CD4-positive, alpha-beta T cell treated with Interleukin-10 for 1 hour (primary cell): ENCODE data around the gene CD2BP2.
"Not testable (repeated sequence)": the region's sequence is repeated elsewhere in the genome, so short reads cannot be mapped to it uniquely, and the experiment has no call there.

Experiments used
- DNase-seq: peaks from one replicate; pipeline ENCODE4 v3.0.0-alpha.2; 2020

CD2BP2 gene

DNA sequence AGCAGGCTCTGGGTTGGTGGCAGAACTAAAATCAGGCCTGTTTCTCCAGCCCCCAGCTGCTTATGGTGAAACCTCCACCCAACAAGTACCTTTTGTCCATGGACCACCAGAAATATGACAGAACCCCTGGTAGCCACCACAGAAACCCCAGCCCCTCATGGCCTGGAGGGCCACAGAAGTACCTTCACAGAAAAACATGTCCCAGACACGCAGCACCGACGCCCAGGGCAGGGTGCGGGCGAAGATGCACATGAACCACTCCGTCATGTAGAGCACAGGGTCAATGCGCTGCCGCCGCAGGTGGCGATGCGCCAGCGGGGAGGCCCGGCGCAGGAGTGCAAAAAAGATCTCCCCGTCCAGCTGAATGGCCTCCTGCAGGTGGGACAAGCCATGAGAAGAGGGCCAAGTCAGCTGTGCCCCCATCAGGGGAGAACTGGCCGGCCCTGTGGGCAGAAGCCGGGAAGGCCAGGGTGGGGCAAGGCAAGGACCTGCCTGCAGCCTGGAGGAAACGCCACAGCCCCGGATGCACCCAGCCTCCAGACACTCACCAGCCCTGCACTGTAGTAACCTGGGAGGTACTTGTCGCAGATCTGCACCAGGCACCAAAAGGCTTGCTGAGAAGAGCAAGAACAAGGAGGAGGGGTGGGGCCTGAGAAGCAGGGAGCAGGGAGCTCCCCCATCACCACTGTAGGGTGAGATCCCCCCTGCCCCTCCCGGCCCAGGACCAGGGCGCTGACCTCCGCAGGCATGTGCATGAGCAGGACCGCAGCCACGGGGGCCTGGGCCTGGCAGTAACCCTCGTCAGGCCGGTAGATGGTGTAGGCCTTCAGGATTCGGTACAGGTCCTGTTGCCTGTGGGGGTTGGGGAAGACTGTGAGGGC is 4.1 kb upstream of the CD2BP2 start:
- no peak for DNase-seq

DNA sequence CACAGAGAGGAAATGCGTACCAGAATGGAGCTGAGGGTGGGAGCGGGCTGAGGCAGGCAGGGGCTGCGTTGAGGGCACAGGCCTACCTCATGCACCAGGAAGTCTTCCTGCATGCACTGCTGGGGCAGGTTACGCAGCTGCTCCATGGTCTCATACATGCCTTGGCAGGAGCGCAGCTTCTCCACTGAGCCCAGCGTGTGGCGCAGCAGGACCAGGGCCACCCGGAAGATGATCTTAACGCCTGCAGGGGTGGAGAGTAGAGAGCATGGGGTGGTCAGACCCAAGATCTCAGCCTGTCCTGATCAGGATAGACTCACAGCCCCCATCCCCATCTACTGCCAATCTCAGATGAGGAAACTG is 3.4 kb upstream of the CD2BP2 start:
- no peak for DNase-seq

DNA sequence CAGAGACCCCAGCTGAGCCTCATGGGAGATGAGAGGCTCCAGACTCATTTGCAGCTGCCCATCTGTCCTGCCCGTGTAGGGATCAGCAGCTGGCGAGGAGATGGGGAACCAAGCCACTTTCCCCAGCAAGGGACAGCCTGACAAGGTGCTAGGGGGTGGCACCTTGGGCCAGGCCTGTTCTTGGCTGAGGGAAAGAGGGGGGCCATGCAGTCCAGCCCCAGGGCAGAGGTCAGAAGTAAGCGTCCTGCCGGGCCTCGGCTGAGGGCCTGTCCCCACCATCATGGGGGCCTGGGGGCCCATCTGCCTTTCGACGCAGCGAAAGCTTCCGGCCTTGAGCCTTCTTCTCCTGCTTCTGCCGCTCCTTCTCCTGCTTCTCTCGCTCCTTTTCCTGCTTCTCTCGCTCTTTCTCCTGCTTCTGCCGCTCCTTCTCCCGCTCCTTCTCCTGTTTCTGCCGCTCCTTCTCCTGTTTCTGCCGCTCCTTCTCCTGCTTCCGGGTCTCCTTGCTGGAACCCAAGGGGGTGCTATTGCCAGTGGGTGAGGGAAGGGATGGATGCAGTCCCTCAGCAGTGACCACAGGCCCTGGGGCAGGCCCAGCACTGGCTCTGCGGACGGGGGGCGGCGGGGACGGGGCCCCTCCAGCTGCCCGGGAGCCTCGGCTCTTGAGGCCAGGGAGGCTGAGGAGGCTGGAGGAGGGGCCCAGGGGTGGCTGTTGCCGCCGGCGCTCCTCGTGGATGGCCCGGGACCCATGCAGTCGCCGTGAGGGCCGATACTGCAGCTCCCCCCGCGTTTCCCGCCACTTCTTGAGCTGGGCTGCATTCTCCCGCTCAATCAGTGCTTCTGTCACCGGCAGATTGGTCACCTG is 2.8 kb upstream of the CD2BP2 start:
- DNase-seq: no peak

DNA sequence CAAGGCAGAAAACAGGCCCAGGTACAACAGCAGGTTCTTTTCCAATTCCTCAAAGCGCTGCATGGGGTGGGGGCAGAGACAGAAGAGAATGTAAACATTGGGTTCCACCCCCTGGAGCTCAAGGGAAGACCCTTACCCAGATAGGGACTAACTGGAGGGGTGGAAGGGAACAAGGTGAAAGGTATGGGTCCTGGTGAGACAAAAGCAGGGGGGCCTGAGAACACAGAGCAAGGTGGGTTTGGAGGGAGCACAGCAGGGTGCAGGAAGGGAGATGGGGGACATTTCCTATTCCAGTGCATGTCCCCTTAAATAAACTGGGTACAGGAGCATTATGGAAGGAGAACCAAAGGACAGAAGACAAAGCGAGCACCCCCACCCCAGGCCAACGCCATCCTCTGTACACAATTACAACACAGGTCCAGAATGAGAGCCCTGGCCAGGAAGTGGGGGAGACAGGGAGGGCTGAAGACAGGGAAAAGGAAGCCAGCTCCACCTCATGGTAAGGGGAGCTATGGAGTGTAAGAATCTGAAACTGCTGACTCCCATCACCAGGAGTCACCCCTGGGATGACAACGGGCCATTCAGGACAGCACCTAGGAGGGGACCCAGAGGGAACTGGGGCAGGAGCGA is 2.1 kb upstream of the CD2BP2 start:
- DNase-seq: no peak

DNA sequence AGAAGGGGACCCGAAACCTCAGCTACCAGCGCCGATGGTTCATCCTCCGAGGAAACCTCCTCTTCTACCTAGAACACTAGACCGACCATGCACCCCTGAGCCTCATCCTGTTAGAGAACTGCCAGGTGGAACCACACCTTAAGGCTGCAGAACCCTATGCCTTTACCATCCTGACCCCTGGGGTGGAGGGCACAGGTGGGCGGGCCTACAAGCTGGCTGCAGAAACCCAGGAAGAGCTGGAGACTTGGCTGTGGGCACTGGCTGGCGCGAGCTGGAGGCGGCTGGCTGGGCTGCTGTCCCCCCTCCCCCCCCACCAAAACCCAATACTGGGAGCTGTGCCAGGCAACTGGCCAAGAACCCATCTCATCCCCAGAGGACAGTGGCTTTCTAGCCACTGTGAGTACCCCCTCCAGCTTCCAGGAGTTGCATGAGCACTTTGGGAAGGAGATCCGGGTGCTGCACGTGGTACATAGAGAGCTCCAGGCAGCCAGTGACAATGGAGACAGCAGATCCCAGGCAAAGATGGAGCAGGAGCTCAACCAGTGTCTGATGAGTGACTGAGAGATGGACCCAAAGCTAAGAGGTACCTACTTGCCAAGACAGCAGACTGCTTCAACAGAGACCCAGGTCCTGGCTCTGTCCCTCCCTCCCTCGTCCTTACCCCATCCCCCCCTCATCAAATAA is 1.4 kb upstream of the CD2BP2 start:
- DNase-seq: no peak

DNA sequence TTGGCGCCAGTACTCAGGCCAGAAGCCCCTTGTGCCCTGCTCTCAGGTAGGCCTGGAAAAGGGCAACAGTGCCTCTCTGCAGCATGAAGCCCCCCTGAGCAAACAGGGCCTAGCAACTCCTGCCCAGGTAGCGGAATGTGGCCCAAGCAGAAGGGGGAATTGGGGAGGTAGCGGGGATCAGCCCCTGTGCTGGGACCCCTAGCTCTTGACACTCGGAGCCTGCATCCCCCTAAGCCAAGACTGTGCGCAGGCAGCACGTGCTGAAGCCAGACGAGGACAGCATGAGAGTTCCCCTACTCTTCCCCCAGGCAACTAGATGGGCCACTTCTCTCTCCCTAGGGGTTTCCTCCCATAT is 823 bp upstream of the CD2BP2 start:
- DNase-seq: no peak

DNA sequence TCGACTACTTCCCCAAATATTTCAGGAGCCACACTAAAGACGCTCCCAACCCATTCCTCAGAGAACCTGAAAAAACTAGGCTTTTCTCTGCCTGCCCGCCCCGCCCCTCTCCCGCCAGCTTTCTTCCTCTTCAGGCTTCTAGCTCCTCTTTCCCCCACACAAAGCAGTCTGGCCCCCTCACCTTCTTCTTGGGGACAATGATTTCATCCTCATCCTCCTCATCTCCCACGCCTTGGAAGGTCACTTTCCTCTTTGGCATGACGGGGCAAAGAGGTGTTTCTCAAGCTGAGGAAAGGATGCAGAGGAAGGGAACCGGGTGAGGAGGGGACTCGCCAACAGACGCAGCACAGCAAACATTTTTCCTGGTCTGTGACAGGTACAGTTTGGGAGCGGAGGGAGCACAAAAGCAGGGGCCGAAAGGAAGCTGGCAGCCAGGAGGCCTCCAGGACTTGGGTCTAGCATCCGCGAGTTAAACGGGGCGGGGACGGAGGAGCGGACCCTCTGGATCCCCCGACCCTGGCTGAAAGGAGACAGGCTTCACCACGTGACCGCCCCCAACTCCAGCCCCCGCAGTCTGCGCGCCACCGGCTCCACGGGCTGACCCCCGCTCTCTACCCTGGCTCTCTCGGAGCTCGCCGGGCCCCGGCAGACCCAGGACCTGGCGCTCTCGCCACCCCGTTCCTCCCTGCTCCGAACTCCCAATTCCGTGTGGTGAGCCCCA is 525 bp downstream of the CD2BP2 start:
- no peak for DNase-seq

DNA sequence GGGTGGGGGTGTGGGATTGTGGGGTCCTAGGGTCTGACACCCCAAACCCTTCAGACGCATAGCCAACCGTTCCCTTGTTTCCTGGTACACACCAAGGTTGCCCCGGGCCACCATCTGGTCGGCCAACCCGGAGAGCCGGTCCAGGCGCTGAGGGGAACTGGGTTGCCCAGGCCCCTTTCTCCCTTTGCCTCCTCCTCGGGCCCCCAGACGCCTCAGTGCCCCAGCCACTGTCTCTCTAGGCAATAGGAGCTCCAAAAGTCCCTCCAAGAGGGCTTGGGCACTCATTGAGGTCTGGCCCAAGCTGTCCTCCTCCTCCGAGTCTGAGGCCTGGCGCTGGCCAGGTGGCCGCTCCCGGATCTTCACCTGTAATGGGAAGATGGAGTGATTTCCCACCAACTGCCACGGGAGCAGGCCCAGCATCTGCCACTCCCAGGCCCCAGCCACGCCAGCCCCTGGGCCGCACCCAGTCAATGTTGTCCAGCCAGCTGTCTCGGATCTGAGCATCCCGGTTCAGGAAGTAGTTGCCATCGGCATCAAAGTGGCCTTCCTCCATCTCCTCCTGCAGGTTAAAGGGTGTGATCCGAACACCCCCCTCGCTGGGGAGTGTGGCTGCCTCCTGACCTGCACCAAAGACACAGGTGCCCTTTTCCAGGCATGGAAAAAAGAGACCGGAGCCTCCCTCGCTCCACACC is 1.5 kb downstream of the CD2BP2 start:
- DNase-seq: no peak

DNA sequence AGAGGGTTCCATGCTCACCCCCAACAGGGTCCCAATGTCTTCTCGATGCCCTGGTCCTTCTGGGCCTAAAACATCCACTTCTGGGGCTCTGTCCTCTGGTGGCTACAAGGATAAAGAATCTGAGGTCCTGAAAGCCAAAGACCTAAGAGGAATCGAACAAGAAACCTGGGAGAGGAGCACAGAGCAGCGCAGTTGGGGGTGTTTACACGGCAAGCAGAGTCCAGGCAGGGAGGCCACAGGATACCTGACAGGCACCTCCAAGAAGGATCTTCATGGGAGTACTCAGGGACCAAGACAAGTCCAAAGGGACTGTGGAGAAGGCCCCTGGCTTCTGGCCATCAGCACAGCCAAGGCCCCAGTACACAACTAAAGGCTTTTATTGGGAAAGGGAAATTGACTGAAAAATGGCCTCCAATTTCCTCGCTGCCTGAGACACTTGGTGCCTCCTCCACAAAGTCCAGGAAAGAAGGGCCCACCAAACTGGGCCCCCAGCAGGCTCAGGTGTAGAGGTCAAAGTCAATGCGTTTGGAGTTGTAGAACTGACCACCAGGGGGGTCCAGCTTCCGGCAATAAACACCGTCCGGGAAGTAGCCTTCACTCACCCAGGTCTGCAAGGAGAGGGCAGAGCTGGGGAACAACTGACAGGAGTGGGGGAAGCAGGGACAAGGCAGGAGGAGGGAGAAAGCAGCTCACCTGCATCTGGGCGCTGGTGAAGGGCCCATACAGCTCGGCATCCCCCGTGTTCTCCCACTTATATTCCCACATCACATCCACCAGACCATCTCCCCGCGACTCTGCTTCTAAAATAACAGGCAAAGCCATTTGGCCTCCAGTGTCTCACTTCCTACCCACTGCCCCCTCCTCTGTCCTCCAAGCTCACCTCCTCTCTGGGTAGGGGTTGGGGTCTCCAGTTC is 2.4 kb downstream of the CD2BP2 start:
- DNase-seq: no peak

DNA sequence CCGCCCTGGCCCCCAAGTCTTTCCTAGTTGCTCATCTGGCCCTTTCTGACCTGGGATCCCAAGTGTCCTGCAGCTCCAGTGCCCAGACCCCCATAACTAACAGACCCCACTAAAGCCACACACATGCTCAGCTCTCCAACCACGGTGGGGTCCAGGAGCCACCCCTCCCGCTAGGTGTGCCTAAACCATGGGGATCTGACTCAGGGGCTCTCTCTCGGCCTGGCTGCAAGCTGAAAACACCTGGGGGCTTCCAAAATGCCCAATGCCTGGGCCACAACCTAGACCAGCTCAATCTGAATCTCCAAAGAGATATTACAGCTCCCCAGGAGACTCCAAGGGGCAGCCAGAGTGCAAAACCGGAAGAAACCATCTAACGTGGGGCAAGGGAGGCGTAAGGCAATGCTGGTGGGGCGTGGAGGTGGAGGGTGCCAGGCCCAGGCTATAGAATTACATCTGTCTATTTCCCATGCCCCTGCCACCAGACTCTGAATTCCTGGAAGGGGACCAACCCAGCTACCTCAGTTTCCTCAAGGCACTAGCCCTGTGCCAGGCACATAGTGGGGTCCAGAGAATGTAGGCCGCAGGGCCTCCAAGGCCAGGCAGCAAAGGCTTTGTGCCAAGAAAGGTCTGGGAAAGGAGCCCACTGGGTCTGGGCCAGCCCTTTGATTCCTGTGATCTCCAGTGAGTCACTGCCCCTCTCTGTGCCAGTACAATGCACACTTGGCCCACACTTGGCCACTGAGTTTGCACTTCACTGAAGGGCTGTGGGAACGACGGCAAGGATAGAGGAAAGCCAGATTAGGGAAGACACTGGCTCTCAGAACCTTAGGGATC is 3.3 kb downstream of the CD2BP2 start:
- DNase-seq: no peak

DNA sequence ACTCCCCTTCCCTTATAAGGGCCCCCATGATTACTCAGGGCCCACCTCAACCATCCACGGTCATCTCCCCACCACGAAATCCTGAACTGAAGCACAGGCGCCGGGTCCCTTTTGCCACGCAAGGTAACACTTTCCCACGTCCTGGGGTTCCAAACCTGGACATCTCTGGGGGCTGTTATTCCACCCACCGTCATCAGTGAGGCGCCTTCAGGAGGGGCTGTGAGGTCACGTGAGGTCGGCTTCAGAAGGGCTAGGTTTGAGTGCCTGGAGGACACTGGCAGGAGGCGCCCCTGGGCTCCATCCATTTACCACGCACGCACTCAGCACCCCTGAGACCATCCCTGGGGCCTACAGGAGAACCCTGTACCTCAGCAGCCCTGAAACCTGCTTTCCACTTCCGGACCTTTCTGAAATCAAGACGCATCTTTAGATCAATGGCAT is 4.1 kb downstream of the CD2BP2 start:
- no peak for DNase-seq

DNA sequence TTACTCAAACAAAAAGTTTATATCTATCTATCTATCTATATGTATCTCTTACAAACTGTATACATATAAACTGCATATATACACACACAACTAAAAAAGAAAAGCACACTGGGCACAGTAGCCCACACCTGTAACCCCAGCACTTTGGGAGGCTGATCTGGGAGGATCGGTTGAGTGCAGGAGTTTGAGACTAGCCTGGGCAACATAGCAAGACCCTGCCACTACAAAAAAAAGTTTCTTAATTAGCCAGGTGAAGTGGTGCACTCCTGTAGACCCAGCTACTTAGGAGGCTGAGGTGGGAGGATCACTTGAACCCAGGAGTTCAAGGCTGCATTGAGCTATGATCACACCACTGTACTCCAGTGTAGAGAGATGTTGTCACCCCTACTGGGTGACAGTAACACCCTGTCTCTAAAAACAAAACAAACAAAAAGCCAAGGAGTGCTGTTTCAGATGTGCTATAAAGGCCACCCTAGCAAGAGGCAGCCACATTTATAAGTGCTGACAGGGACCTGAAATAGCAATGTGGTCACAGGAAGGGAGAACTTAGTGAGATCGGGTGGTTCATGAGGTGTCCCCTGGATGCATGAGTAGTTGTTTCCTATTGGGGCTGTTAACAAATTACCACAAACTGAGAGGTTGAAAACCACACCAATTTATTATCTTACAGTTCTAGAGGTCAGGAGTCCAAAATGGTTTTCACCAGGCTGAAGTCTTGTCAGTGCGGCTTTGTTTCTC is 4.8 kb downstream of the CD2BP2 start:
- peak; percentile 42 for DNase-seq

DNA sequence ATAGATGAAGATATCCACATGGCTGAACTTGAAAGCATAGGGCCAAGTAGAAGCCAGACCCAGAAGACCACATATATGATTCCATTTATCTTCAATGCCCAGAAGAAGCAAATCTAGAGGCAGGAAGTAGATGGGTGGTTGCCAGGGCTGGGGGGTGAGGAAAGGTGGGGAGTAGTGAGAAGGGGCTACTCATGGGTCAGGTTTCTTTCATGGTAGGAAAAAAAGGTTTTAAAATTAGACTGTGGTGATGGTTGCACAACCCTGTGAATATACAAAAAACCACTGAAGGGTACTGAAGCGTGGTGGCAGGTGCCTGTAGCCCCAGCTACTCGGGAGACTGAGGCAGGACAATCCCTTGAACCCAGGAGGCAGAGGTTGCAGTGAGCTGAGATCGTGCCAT is 5.4 kb downstream of the CD2BP2 start:
- no peak for DNase-seq

DNA sequence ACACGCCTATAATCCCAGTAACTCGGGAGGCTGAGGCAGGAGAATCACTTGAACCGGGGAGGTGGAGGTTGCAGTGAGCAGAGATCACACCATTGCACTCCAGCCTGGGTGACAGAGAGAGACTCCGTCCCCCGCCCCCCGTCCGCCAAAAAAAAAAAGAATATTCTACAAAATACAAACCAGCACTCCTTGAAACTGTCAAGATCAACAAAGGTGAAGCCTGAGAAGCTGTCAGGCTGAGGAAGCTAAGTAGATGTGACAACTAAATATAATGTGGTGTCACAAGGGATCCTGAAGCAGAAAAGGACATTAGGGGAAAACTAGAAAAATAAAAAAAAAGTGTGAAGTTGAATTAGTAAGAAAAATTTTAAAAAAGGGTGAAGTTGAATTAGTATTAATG is 6.2 kb downstream of the CD2BP2 start:
- DNase-seq: no peak

DNA sequence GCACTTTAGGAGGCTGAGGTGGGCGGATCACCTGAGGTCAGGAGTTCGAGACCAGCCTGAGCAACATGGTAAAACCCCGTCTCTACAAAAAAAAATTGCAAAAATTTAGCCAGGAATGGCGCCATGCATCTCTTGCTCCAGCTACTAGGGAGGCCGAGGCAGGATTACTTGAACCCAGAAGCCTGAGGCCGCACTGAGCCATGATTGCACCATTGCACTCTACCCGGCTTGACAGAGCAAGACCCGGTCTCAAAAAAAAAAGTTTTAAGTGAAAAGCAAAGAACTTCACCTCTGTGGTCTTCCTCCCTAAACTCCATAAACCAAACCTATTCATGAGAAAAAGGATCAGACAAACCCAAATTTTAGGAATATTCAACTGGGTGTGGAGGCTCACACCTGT is 7.0 kb downstream of the CD2BP2 start:
- DNase-seq: no peak

DNA sequence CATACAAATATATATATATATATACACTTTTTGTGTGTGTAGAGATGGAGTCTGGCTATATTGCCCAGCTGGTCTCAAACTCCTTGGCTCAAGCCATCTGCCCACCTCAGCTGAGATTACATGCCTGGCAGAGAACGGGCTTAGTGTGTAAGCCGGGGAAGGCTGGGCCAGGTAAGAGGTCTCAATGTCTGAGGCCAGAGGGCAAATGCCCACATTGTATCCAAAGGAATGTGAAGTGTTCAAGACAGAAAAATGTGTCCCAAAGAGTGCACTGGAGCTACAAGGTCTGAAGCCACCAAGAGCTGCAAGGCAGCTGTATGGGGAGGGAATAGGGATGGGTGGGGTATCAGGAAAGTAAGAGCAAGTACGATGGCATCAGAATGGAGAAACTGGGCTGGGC is 8.8 kb downstream of the CD2BP2 start:
- no peak for DNase-seq

DNA sequence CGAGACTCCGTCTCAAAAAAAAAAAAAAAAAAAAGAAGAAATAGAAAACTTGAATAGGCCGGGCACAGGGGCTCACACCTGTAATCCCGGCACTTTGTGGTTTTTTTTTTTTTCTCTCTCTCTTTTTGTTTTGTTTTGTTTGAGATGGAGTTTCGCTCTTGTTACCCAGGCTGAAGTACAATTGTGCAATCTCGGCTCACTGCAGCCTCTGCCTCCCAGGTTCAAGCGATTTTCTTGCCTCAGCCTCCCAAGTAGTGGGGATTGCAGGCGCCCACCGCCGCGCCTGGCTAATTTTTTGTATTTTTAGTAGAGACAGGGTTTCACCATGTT is 11.7 kb downstream of the CD2BP2 start:
- DNase-seq: not testable (repeated sequence)

DNA sequence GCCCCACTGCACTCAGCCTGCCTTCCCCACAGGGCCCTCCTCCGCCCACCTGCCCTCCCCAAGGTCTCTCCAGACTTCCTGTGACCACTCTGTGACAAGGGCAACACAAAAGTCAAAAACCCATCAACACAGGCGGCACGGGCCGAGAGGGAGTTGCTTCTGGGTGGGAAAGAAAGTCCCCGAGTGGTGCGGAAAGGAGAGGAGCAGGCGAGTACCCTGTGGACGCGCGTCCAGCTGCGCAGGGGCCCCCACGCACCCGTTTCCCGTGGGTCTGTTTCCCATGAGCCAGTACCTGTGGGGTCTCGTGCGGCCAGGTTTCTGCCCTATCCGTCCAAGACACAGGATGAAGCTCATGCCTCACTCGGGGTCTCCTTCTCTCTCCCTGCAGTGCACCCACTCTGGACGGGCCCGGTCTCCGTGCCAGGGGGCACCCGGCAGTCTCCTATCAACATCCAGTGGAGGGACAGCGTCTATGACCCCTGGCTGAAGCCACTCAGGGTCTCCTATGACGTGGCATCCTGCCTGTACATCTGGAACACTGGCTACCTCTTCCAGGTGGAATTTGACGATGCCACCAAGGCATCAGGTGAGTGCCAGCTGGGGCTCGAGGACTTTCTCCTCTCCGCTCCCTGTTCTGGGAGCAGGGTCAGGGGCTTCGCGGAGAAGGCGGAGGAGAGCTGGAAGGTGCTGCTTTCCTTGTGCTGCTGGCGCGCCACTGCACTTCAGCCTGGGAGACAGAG is 12.2 kb downstream of the CD2BP2 start:
- DNase-seq: no peak
